GM12878 (cell line): ENCODE measurements around the gene TGFB2. TPM values are rescaled to one million over a fixed set of nuclear protein-coding genes. Genes with fewer than 3 reads are reported as not detected.

Experiments
- ATAC-seq: fragments of 200-7000 bp; cut with Tn5 transposase; 3 replicates; pipeline ENCODE4 v1.9.1; 2020; ENCODE audit warnings: mild to moderate bottlenecking, moderate library complexity
- BruUV-seq: library from RNA; stranded (reverse); fragments of 400-500 nt; replicated peaks from 2 replicates; lab custom pipeline; 2021; lab: Mats Ljungman, UMichigan
- CTCF ChIA-PET: fragments of 300-600 bp; sonication (Branson Sonifier 250); formaldehyde crosslinking; extraction: SDS; loops from one replicate; lab custom pipeline; 2021; ENCODE audit warnings: inconsistent platforms; lab: Yijun Ruan, JAX
- POLR2A ChIA-PET: fragments of 350-600 bp; formaldehyde crosslinking; extraction: SDS; loops from one replicate; lab custom pipeline; 2021; ENCODE audit warnings: inconsistent platforms; lab: Charles Lee
- RAD21 ChIA-PET: fragments of 300-600 bp; sonication (Branson Sonifier 250); formaldehyde crosslinking; loops from one replicate; lab custom pipeline; 2023; ENCODE audit warnings: antibody characterized with exemption; ENCODE audit not compliant: unreplicated experiment; lab: Charles Lee
- SMC1A ChIA-PET: fragments of 300-600 bp; sonication (Branson Sonifier 250); formaldehyde crosslinking; loops from one replicate; lab custom pipeline; 2023; ENCODE audit not compliant: unreplicated experiment, uncharacterized antibody; lab: Charles Lee
- DNase-seq: peaks from one replicate; pipeline ENCODE4 v3.0.0-alpha.2; 2011; ENCODE audit warnings: low read depth, low spot score
- FAIRE-seq: peaks from 3 replicates; lab custom pipeline; 2011; peaks lifted over from hg19 to GRCh38; lab: Jason Lieb, UNC
- H2AFZ ChIP-seq: 2 replicates; pipeline ENCODE4 v1.6.0; 2011; ENCODE audit warnings: low read depth, low read length, control low read depth; ENCODE audit not compliant: control insufficient read depth
- H3K27ac ChIP-seq: 2 replicates; pipeline ENCODE4 v1.5.1; 2011; ENCODE audit warnings: control low read depth; ENCODE audit not compliant: control insufficient read depth, insufficient read depth
- H3K27me3 ChIP-seq, 2 experiments: replicated peaks in 1 of 2; 2 replicates each; pipeline versions ENCODE4 v1.6.0 to v1.6.1; 2011; ENCODE audit warnings: low read length in 1 of 2; ENCODE audit not compliant: control insufficient read depth in 2 of 2, insufficient read depth in 2 of 2
- H3K36me3 ChIP-seq, 2 experiments: 2 replicates each; pipeline ENCODE4 v1.5.1; 2011; ENCODE audit warnings: low read length in 1 of 2; ENCODE audit not compliant: control insufficient read depth in 2 of 2, insufficient read depth in 2 of 2
- H3K4me1 ChIP-seq: 2 replicates; pipeline ENCODE4 v1.6.1; 2011; ENCODE audit warnings: mild to moderate bottlenecking, low read length, moderate library complexity, mixed read lengths; ENCODE audit not compliant: control insufficient read depth, insufficient read depth
- H3K4me2 ChIP-seq: 2 replicates; pipeline ENCODE4 v1.6.0; 2011; ENCODE audit warnings: control low read depth; ENCODE audit not compliant: control insufficient read depth, insufficient read depth
- H3K4me3 ChIP-seq: fragments of 200-600 bp; sonication (generic); 2 replicates; pipeline ENCODE4 v1.5.1; 2016
- H3K79me2 ChIP-seq: 2 replicates; pipeline ENCODE4 v1.6.0; 2011; ENCODE audit warnings: low read length; ENCODE audit not compliant: control insufficient read depth, insufficient read depth
- H3K9ac ChIP-seq: 2 replicates; pipeline ENCODE4 v1.8.0; 2011; ENCODE audit warnings: low read length, control low read depth, mixed read lengths; ENCODE audit not compliant: control insufficient read depth, insufficient read depth
- H3K9me3 ChIP-seq: replicated peaks from 3 replicates; pipeline ENCODE4 v1.5.1; 2011; ENCODE audit warnings: mild to moderate bottlenecking, low read length; ENCODE audit not compliant: control insufficient read depth, insufficient read depth
- H4K20me1 ChIP-seq: 2 replicates; pipeline ENCODE4 v1.6.0; 2011; ENCODE audit not compliant: control insufficient read depth, insufficient read depth
- ATF2 ChIP-seq: IDR thresholded peaks from 2 replicates; pipeline ENCODE4 v1.6.1; 2012; ENCODE audit warnings: low read length, inconsistent platforms
- BCLAF1 ChIP-seq: fragments of 450-650 bp; IDR thresholded peaks from 2 replicates; pipeline ENCODE4 v1.6.1; 2017; ENCODE audit warnings: antibody characterized with exemption, mild to moderate bottlenecking, moderate library complexity
- CUX1 ChIP-seq: IDR thresholded peaks from 2 replicates; pipeline ENCODE4 v1.6.1; 2012; ENCODE audit warnings: improper control_type of control experiment, low read depth, low read length; ENCODE audit not compliant: insufficient replicate concordance
- ESRRA ChIP-seq: IDR thresholded peaks from 2 replicates; pipeline ENCODE4 v1.6.1; 2012; ENCODE audit warnings: mild to moderate bottlenecking, low read length, improper control_type of control experiment
- POLR2AphosphoS5 ChIP-seq: IDR thresholded peaks from 2 replicates; pipeline ENCODE4 v1.6.1; 2011; ENCODE audit warnings: mild to moderate bottlenecking, low read length, inconsistent platforms
- ZNF274 ChIP-seq: IDR thresholded peaks from one replicate; pipeline ENCODE4 v1.8.0; 2011; ENCODE audit not compliant: insufficient read length, insufficient read depth
- WGBS: methylation state at CpG from one replicate; pipeline ENCODE4 v1.1.6; 2016; ENCODE audit warnings: low lambda C conversion rate; ENCODE audit not compliant: insufficient replicate concordance, insufficient coverage; ENCODE audit errors: missing lambda C conversion rate; 5-methylcytosine and 5-hydroxymethylcytosine counted together
- in situ Hi-C: fragments of 300-500 bp; cut with MboI; formaldehyde crosslinking; loops from 9 replicates; pipeline ENCODE4 v1.14.3; 2018; ENCODE audit warnings: mixed read lengths
- intact Hi-C: fragments of 100-400 bp; cut with micrococcal nuclease; formaldehyde crosslinking; loops from one replicate; pipeline ENCODE4 v1.14.2; 2022; ENCODE audit not compliant: unreplicated experiment
- polyA plus RNA-seq, 11 experiments: library from polyadenylated mRNA; depleted of rRNA in 4 of 11; unstranded in 6 of 11; stranded (reverse) in 5 of 11; fragments of >200 nt; fragmentation: Nextera tagmentation in 4 of 11; fragmentation: Illumina TruSeq in 1 of 11; extraction: Ambion mirVana in 4 of 11; extraction: Trizol in 1 of 11; gene quantifications; 1 replicate in 1 of 11; 2 replicates in 10 of 11; pipeline versions ENCODE4 v1.2.1 to v1.2.3, GENCODE V29; 2011 to 2016; ENCODE audit warnings: inconsistent platforms in 2 of 11, missing spikeins in 2 of 11, low read depth in 1 of 11
- total RNA-seq, 4 experiments: library from RNA; depleted of rRNA in 3 of 4; stranded (reverse); fragments of >200 nt in 3 of 4; fragmentation: Illumina TruSeq in 1 of 4; extraction: Trizol in 1 of 4; gene quantifications; 2 replicates each; pipeline versions ENCODE4 v1.2.1 to v1.2.3, GENCODE V29; 2013 to 2021

The TGFB2 gene
- total and polyA plus RNA-seq, 10 of the 15 experiments (the other 5 are each of a cell fraction or from before 2014, with no cell fraction given), result 0.03 to 0.11 (median 0.04) TPM; not detected in 6

GRCh38 chr1:218314316-218314715 is 30.8 kb upstream of the TGFB2 start:
- Histone ChIP-seq H4K20me1 (no peaks in the 10 kb centered on the region), H3K4me1 (no peaks in the 10 kb centered on the region), H3K27ac (no peak overlapping the region), H3K4me3 (no peak overlapping the region), H2AFZ (no peak overlapping the region), H3K36me3 (peaks cover 0 to 3% of the 10 kb centered on the region in 2 experiments; a peak in 2 of 4 replicates), H3K9ac (no peak overlapping the region), H3K4me2 (no peak overlapping the region), H3K9me3 (no peaks in the 10 kb centered on the region), H3K27me3 (no peaks in the 10 kb centered on the region), H3K79me2 (no peaks in the 10 kb centered on the region)
- ChIA-PET CTCF (interaction anchor here (2.0 kb wide), 1 partner anchor 16 kb away, joined by 6 read pairs; no protein-coding TSS in a partner anchor), POLR2A (no interaction called here), RAD21 (no interaction called here), SMC1A (no interaction called here)
- intact Hi-C loops, result no loop called here
- in situ Hi-C loops, result no loop called here
- 96% methylated on average over 3 of the region's 3 CpGs for WGBS
- no peak for DNase-seq
- no TSS peak for BruUV-seq
- no peak for FAIRE-seq
- no peak for ATAC-seq
- TF ChIP-seq ZNF274 (no peak), BCLAF1 (no peak), ATF2 (no peak), POLR2AphosphoS5 (no peak), ESRRA (no peak), CUX1 (no peak)
